ENCODE measurements around the gene CCDC57. TPM values are rescaled to one million over a fixed set of nuclear protein-coding genes. Genes with fewer than 3 reads are reported as not detected.

Gene CCDC57
- polyA plus RNA-seq, 1 donor from 2014 or later = 70.9 TPM

- no peak overlapping the region for H2AFZ ChIP-seq (ENCODE audit: low read depth, low read length)
- no peak overlapping the region for H3K4me3 ChIP-seq (ENCODE audit: low read length)
Measured at GRCh38 chr17:82242698-82242976, 30.0 kb upstream of the CCDC57 start.

GRCh38 chr17:82241926-82242697, 29.5 kb upstream of the CCDC57 start:
- Histone ChIP-seq H3K4me3 (ENCODE audit: low read length) (no peak overlapping the region), H3K4me2 (ENCODE audit: low read length) (no peak overlapping the region), H3F3A (ENCODE audit: insufficient read depth, low read length, poor library complexity, severe bottlenecking) (no peaks in the 10 kb centered on the region), H2AFZ (ENCODE audit: low read depth, low read length) (no peak overlapping the region), H3K79me2 (replicated peaks; ENCODE audit: insufficient read depth, low read length) (no peaks in the 10 kb centered on the region), H3K9me2 (ENCODE audit: insufficient read depth, low read length) (no peaks in the 10 kb centered on the region), H3K27ac (ENCODE audit: low read length) (no peak overlapping the region), H3K9ac (ENCODE audit: low read length) (no peak overlapping the region), H3K36me3 (ENCODE audit: insufficient read depth, low read length) (no peaks in the 10 kb centered on the region), H3K9me3 (ENCODE audit: low read length) (no peaks in the 10 kb centered on the region), H4K20me1 (ENCODE audit: insufficient read depth) (peaks cover 10% of the 10 kb centered on the region), H3K27me3 (ENCODE audit: insufficient read depth, low read depth, low read length) (no peaks in the 10 kb centered on the region)
- TF ChIP-seq SMC3 (conservative IDR thresholded peaks at IDR 0.05; ENCODE audit: poor library complexity) = no peak
- no peak for TF ChIP-seq CTCF (IDR thresholded peaks at IDR 0.05; ENCODE audit: poor library complexity, severe bottlenecking)
- no peak for TF ChIP-seq TAF1 (IDR thresholded peaks at IDR 0.05; ENCODE audit: low read depth)
- TF ChIP-seq POLR2AphosphoS5 (IDR thresholded peaks at IDR 0.05) = no peak
- TF ChIP-seq RAD21 (conservative IDR thresholded peaks at IDR 0.05) = no peak
- TF ChIP-seq EZH2 (IDR thresholded peaks at IDR 0.05; ENCODE audit: borderline replicate concordance, insufficient read depth, low read length, poor library complexity, severe bottlenecking) = no peak
- no peak for TF ChIP-seq EP300 (conservative IDR thresholded peaks at IDR 0.05; ENCODE audit: poor library complexity, severe bottlenecking)

More at GRCh38 chr17:82242698-82242976, 30.0 kb upstream of the CCDC57 start:
- Histone ChIP-seq H4K20me1 (ENCODE audit: insufficient read depth) (peaks cover 13% of the 10 kb centered on the region), H3F3A (ENCODE audit: insufficient read depth, low read length, poor library complexity, severe bottlenecking) (no peaks in the 10 kb centered on the region), H3K79me2 (replicated peaks; ENCODE audit: insufficient read depth, low read length) (no peaks in the 10 kb centered on the region), H3K27ac (ENCODE audit: low read length) (no peak overlapping the region), H3K9me2 (ENCODE audit: insufficient read depth, low read length) (no peaks in the 10 kb centered on the region), H3K36me3 (ENCODE audit: insufficient read depth, low read length) (no peaks in the 10 kb centered on the region), H3K4me2 (ENCODE audit: low read length) (no peak overlapping the region), H3K9ac (ENCODE audit: low read length) (no peak overlapping the region), H3K27me3 (ENCODE audit: insufficient read depth, low read depth, low read length) (no peaks in the 10 kb centered on the region), H3K9me3 (ENCODE audit: low read length) (no peaks in the 10 kb centered on the region)
- no peak for TF ChIP-seq EP300 (conservative IDR thresholded peaks at IDR 0.05; ENCODE audit: poor library complexity, severe bottlenecking)
- no peak for TF ChIP-seq POLR2AphosphoS5 (IDR thresholded peaks at IDR 0.05)
- TF ChIP-seq MXI1 (conservative IDR thresholded peaks at IDR 0.05; ENCODE audit: poor library complexity, severe bottlenecking) = no peak
- TF ChIP-seq CTCF (IDR thresholded peaks at IDR 0.05; ENCODE audit: poor library complexity, severe bottlenecking) = no peak
- TF ChIP-seq EZH2 (IDR thresholded peaks at IDR 0.05; ENCODE audit: borderline replicate concordance, insufficient read depth, low read length, poor library complexity, severe bottlenecking) = no peak
- no peak for TF ChIP-seq SMC3 (conservative IDR thresholded peaks at IDR 0.05; ENCODE audit: poor library complexity)
- no peak for TF ChIP-seq TAF1 (IDR thresholded peaks at IDR 0.05; ENCODE audit: low read depth)
- TF ChIP-seq REST (IDR thresholded peaks at IDR 0.05; ENCODE audit: borderline replicate concordance) = no peak
- TF ChIP-seq RAD21 (conservative IDR thresholded peaks at IDR 0.05) = no peak

All from neural cell (in vitro differentiated cells).